Keratinocyte (primary cell): Measurements from ENCODE around the gene RBPJL. TPM values are rescaled to one million over a fixed set of nuclear protein-coding genes. Genes with fewer than 3 reads are reported as not detected.
"Not testable (repeated sequence)": the region's sequence is repeated elsewhere in the genome, so short reads cannot be mapped to it uniquely, and the experiment has no call there.

Experiments
- DNase-seq: peaks from one replicate; pipeline ENCODE4 v3.0.0-alpha.2; 2011; ENCODE audit warnings: low read depth, missing footprints, low spot score
- FAIRE-seq: peaks from 2 replicates; lab custom pipeline; 2011; peaks lifted over from hg19 to GRCh38; lab: Jason Lieb, UNC
- H2AFZ ChIP-seq: 2 replicates; pipeline ENCODE4 v1.6.0; 2012; ENCODE audit warnings: low read length, control low read depth, inconsistent platforms; ENCODE audit not compliant: control insufficient read depth
- H3K27ac ChIP-seq: 2 replicates; pipeline ENCODE4 v1.5.1; 2011; ENCODE audit warnings: low read length; ENCODE audit not compliant: control insufficient read depth, insufficient read depth
- H3K27me3 ChIP-seq: 3 replicates; pipeline ENCODE4 v1.6.0; 2011; ENCODE audit warnings: low read length; ENCODE audit not compliant: control insufficient read depth, insufficient read depth; ENCODE audit errors: extremely low read depth
- H3K36me3 ChIP-seq, 2 experiments: 2 replicates in 1 of 2; 3 replicates in 1 of 2; pipeline ENCODE4 v1.5.1; 2011; ENCODE audit warnings: low read length in 2 of 2, mild to moderate bottlenecking in 1 of 2; ENCODE audit not compliant: control insufficient read depth in 2 of 2, insufficient read depth in 2 of 2; ENCODE audit errors: extremely low read depth in 1 of 2
- H3K4me1 ChIP-seq: 3 replicates; pipeline ENCODE4 v1.5.1; 2011; ENCODE audit warnings: low read length; ENCODE audit not compliant: control insufficient read depth, insufficient read depth; ENCODE audit errors: extremely low read depth
- H3K4me2 ChIP-seq: 3 replicates; pipeline ENCODE4 v1.6.0; 2011; ENCODE audit warnings: low read depth, low read length; ENCODE audit not compliant: control insufficient read depth, insufficient read depth; ENCODE audit errors: extremely low read depth
- H3K4me3 ChIP-seq, 3 experiments: fragments of 200-600 bp in 1 of 3; sonication (generic) in 1 of 3; 2 replicates in 2 of 3; 3 replicates in 1 of 3; pipeline ENCODE4 v1.5.1; 2011 to 2016; ENCODE audit warnings: low read length in 3 of 3, mild to moderate bottlenecking in 3 of 3, control low read depth in 2 of 3, inconsistent platforms in 1 of 3, low read depth in 1 of 3, mixed read lengths in 1 of 3, mixed run types in 1 of 3, moderate library complexity in 1 of 3; ENCODE audit not compliant: control insufficient read depth in 2 of 3, insufficient read depth in 2 of 3; ENCODE audit errors: extremely low read depth in 1 of 3
- H3K79me2 ChIP-seq: 2 replicates; pipeline ENCODE4 v1.6.0; 2012; ENCODE audit warnings: low read length; ENCODE audit not compliant: control insufficient read depth, insufficient read depth
- H3K9ac ChIP-seq: 3 replicates; pipeline ENCODE4 v1.6.0; 2011; ENCODE audit warnings: low read length; ENCODE audit not compliant: control insufficient read depth, insufficient read depth; ENCODE audit errors: extremely low read depth
- H3K9me1 ChIP-seq: 3 replicates; pipeline ENCODE4 v1.6.0; 2011; ENCODE audit warnings: low read length; ENCODE audit not compliant: control insufficient read depth, insufficient read depth; ENCODE audit errors: extremely low read depth
- H3K9me3 ChIP-seq: 2 replicates; pipeline ENCODE4 v1.5.1; 2012; ENCODE audit warnings: low read depth, low read length; ENCODE audit not compliant: control insufficient read depth
- H4K20me1 ChIP-seq: 3 replicates; pipeline ENCODE4 v1.6.0; 2011; ENCODE audit warnings: low read length; ENCODE audit not compliant: control insufficient read depth, insufficient read depth; ENCODE audit errors: extremely low read depth
- CTCF ChIP-seq, 3 experiments: IDR thresholded peaks in 1 of 3; conservative IDR thresholded peaks in 1 of 3; optimal IDR thresholded peaks in 1 of 3; 2 replicates in 2 of 3; 3 replicates in 1 of 3; pipeline versions ENCODE3 to v1.5.1; 2011; ENCODE audit warnings: low read length in 3 of 3, mild to moderate bottlenecking in 3 of 3, moderate library complexity in 2 of 3, control low read depth in 1 of 3, inconsistent platforms in 1 of 3; ENCODE audit not compliant: insufficient read depth in 2 of 3; ENCODE audit errors: extremely low read depth in 1 of 3
- EZH2 ChIP-seq: IDR thresholded peaks from one replicate; pipeline ENCODE4 v1.6.1; 2012; ENCODE audit warnings: inconsistent platforms, mild to moderate bottlenecking, low read length, moderate library complexity
- dilution Hi-C: fragments of 300-500 bp; cut with MboI; formaldehyde crosslinking; loops from one replicate; pipeline ENCODE4 v1.7.0; 2020; ENCODE audit warnings: low sequenced_read_pairs; ENCODE audit not compliant: extremely low pct_ligation_motif_present
- polyA plus RNA-seq, 5 experiments: library from polyadenylated mRNA; depleted of rRNA in 3 of 5; stranded (reverse) in 3 of 5; stranded (forward) in 1 of 5; unstranded in 1 of 5; fragments of >200 nt; gene quantifications; 1 replicate in 1 of 5; 2 replicates in 3 of 5; 3 replicates in 1 of 5; pipeline versions ENCODE4 v1.2.1 to v1.2.3, GENCODE V29; 2011 to 2012; ENCODE audit warnings: missing spikeins in 2 of 5, low read depth in 1 of 5, low replicate concordance in 1 of 5

The RBPJL gene
- polyA plus RNA-seq, 1 donor (not counting 4 experiments of a cell fraction or from before 2014, with no cell fraction given): not detected

GRCh38 chr20:45350217-45350616 lies 43.6 kb downstream of the RBPJL start:
- no peak overlapping the region for H3K4me3 ChIP-seq
- H3K9ac ChIP-seq: no peak overlapping the region
- no peaks in the 10 kb centered on the region for H3K27me3 ChIP-seq
- TF ChIP-seq CTCF (optimal IDR thresholded peaks at IDR 0.05 in 1 of 3, IDR thresholded peaks at IDR 0.05 in 1 of 3, conservative IDR thresholded peaks at IDR 0.05 in 1 of 3; ENCODE audit: extremely low read depth in 1 of 3, insufficient read depth in 2 of 3, low read length in 3 of 3) (no peak), EZH2 (no peak)
- no peaks in the 10 kb centered on the region for H3K9me1 ChIP-seq
- H3K9me3 ChIP-seq: no peaks in the 10 kb centered on the region
- H3K36me3 ChIP-seq: peaks cover 0 to 3% of the 10 kb centered on the region in 2 experiments
- FAIRE-seq: no peak
- H3K4me2 ChIP-seq: no peak overlapping the region
- peaks cover 29% of the 10 kb centered on the region for H3K4me1 ChIP-seq
- H4K20me1 ChIP-seq: peaks cover 8% of the 10 kb centered on the region
- no peak overlapping the region for H3K27ac ChIP-seq
- dilution Hi-C loops: no loop called here
- H2AFZ ChIP-seq: no peak overlapping the region
- DNase-seq: no peak
- H3K79me2 ChIP-seq: peaks cover 30% of the 10 kb centered on the region

- H3K4me1 ChIP-seq: peaks cover 29% of the 10 kb centered on the region
- DNase-seq, H2AFZ ChIP-seq, FAIRE-seq, H3K4me3 ChIP-seq, H3K36me3 ChIP-seq, H4K20me1 ChIP-seq, H3K27me3 ChIP-seq, H3K27ac ChIP-seq, H3K9me3 ChIP-seq, H3K9ac ChIP-seq, dilution Hi-C loops, H3K4me2 ChIP-seq, H3K9me1 ChIP-seq: not testable (repeated sequence)
- peaks cover 24% of the 10 kb centered on the region for H3K79me2 ChIP-seq
These were observed 44.2 kb downstream of the RBPJL start for GRCh38 chr20:45350795-45351194.

GRCh38 chr20:45352729-45353128 lies 46.1 kb downstream of the RBPJL start:
- no peaks in the 10 kb centered on the region for H3K27me3 ChIP-seq
- no peak overlapping the region for H2AFZ ChIP-seq
- H3K9ac ChIP-seq: no peak overlapping the region
- peaks cover 27% of the 10 kb centered on the region for H3K4me1 ChIP-seq
- H3K9me1 ChIP-seq: no peaks in the 10 kb centered on the region
- no peaks in the 10 kb centered on the region for H3K9me3 ChIP-seq
- DNase-seq (no peak), FAIRE-seq (no peak)
- no peaks in the 10 kb centered on the region for H3K36me3 ChIP-seq
- H3K4me2 ChIP-seq: no peak overlapping the region
- peaks cover 5% of the 10 kb centered on the region for H3K79me2 ChIP-seq
- no peak overlapping the region for H3K27ac ChIP-seq
- peaks cover under 1% of the 10 kb centered on the region for H4K20me1 ChIP-seq
- no peak for TF ChIP-seq CTCF (optimal IDR thresholded peaks at IDR 0.05 in 1 of 3, IDR thresholded peaks at IDR 0.05 in 1 of 3, conservative IDR thresholded peaks at IDR 0.05 in 1 of 3; ENCODE audit: extremely low read depth in 1 of 3, insufficient read depth in 2 of 3, low read length in 3 of 3)
- TF ChIP-seq EZH2: no peak
- dilution Hi-C loops: no loop called here
- no peak overlapping the region for H3K4me3 ChIP-seq
